K562 (cell line): ENCODE data around the gene DTX2. TPM values are rescaled to one million over a fixed set of nuclear protein-coding genes. Genes with fewer than 3 reads are reported as not detected.
"Not testable (repeated sequence)": the region's sequence is repeated elsewhere in the genome, so short reads cannot be mapped to it uniquely, and the experiment has no call there.

Experiments used
- ATAC-seq: fragments of 200-7000 bp; cut with Tn5 transposase; 3 replicates; pipeline ENCODE4 v1.9.1; 2020; ENCODE audit warnings: moderate library complexity
- BruUV-seq: library from RNA; stranded (reverse); fragments of 400-500 nt; replicated peaks from 2 replicates; lab custom pipeline; 2021; lab: Mats Ljungman, UMichigan
- CTCF ChIA-PET: fragments of 300-600 bp; formaldehyde crosslinking; extraction: SDS; loops from one replicate; lab custom pipeline; 2021; ENCODE audit warnings: low intra/inter-chr PET ratio; lab: Yijun Ruan, JAX
- POLR2A ChIA-PET: fragments of 300-600, 350-650 bp; sonication (Branson Sonifier 250); formaldehyde crosslinking; extraction: SDS; loops from one replicate; lab custom pipeline; 2021; ENCODE audit warnings: antibody characterized with exemption, inconsistent platforms; lab: Yijun Ruan, JAX
- DNase-seq, 4 experiments: peaks; one replicate each; pipeline versions ENCODE4 v3.0.0 to v3.0.0-alpha.2; 2011 to 2018; ENCODE audit warnings: low spot score in 3 of 4, mixed read lengths in 3 of 4; ENCODE audit errors: extremely low read depth in 1 of 4
- FAIRE-seq: peaks from 2 replicates; lab custom pipeline; 2011; peaks lifted over from hg19 to GRCh38; lab: Jason Lieb, UNC
- H2AFZ ChIP-seq: 2 replicates; pipeline ENCODE4 v1.6.0; 2011; ENCODE audit warnings: low read depth, low read length, control low read depth, inconsistent platforms
- H3K27ac ChIP-seq: fragments of 200-600 bp; 3 replicates; pipeline ENCODE4 v1.8.0; 2011; ENCODE audit warnings: low read depth, mild to moderate bottlenecking, control low read depth, inconsistent platforms, low read length, moderate library complexity, mixed read lengths; ENCODE audit errors: extremely low read depth
- H3K27me3 ChIP-seq, 2 experiments: fragments of 300-600 bp in 1 of 2; 2 replicates in 1 of 2; 3 replicates in 1 of 2; pipeline versions ENCODE4 v1.6.0 to v1.8.0; 2011; ENCODE audit warnings: inconsistent platforms in 2 of 2, low read length in 2 of 2, mild to moderate bottlenecking in 1 of 2, mixed read lengths in 1 of 2, moderate library complexity in 1 of 2; ENCODE audit not compliant: control insufficient read depth in 2 of 2, insufficient read depth in 2 of 2
- H3K36me3 ChIP-seq: fragments of 300-600 bp; 3 replicates; pipeline ENCODE4 v1.8.0; 2011; ENCODE audit warnings: mild to moderate bottlenecking, low read length, inconsistent platforms; ENCODE audit not compliant: control insufficient read depth, insufficient read depth
- H3K4me1 ChIP-seq, 2 experiments: fragments of 200-600 bp in 1 of 2; replicated peaks in 1 of 2; 2 replicates in 1 of 2; 3 replicates in 1 of 2; pipeline versions ENCODE4 v1.5.1 to v1.8.0; 2011; ENCODE audit warnings: inconsistent platforms in 2 of 2, low read length in 2 of 2, mild to moderate bottlenecking in 1 of 2, mixed read lengths in 1 of 2, moderate library complexity in 1 of 2; ENCODE audit not compliant: control insufficient read depth in 2 of 2, insufficient read depth in 2 of 2
- H3K4me2 ChIP-seq: 2 replicates; pipeline ENCODE4 v1.6.1; 2011; ENCODE audit warnings: low read length, control low read depth, inconsistent platforms, mixed read lengths; ENCODE audit not compliant: insufficient read depth
- H3K4me3 ChIP-seq: fragments of 200-600 bp; sonication (generic), shearing (Covaris generic); 2 replicates; pipeline ENCODE4 v1.5.1; 2016; ENCODE audit warnings: control low read depth, inconsistent platforms
- H3K79me2 ChIP-seq: fragments of 200-600 bp; 3 replicates; pipeline ENCODE4 v1.8.0; 2011; ENCODE audit warnings: low read length, inconsistent platforms; ENCODE audit not compliant: control insufficient read depth, insufficient read depth
- H3K9ac ChIP-seq, 2 experiments: 2 replicates each; pipeline versions ENCODE4 v1.6.0 to v1.6.1; 2011; ENCODE audit warnings: low read depth in 2 of 2, low read length in 2 of 2, control low read depth in 1 of 2, inconsistent platforms in 1 of 2, mild to moderate bottlenecking in 1 of 2, mixed read lengths in 1 of 2; ENCODE audit not compliant: insufficient read depth in 1 of 2
- H3K9me1 ChIP-seq: one replicate; pipeline ENCODE4 v1.6.0; 2011; ENCODE audit warnings: inconsistent platforms, mild to moderate bottlenecking, low read length, moderate library complexity; ENCODE audit not compliant: control insufficient read depth, insufficient read depth
- H3K9me3 ChIP-seq: replicated peaks from 2 replicates; pipeline ENCODE4 v1.5.1; 2011; ENCODE audit warnings: low read depth, low read length, inconsistent platforms; ENCODE audit not compliant: control insufficient read depth, insufficient read depth
- H4K20me1 ChIP-seq: replicated peaks from 2 replicates; pipeline ENCODE4 v1.6.1; 2011; ENCODE audit warnings: low read length, inconsistent platforms, mixed read lengths; ENCODE audit not compliant: control insufficient read depth, insufficient read depth
- BRCA1 ChIP-seq, 2 experiments: fragments of 450-650 bp in 1 of 2; sonication (generic) in 1 of 2; formaldehyde crosslinking in 1 of 2; IDR thresholded peaks; 2 replicates each; pipeline versions ENCODE4 v1.5.0 to v1.6.1; 2017 to 2020; ENCODE audit warnings: mild to moderate bottlenecking in 1 of 2, missing genetic modification reagents in 1 of 2
- POLR2G ChIP-seq: fragments of 200-400 bp; formaldehyde crosslinking; IDR thresholded peaks from 2 replicates; pipeline ENCODE4 v1.6.1; 2017; ENCODE audit warnings: low read depth, mild to moderate bottlenecking, antibody characterized with exemption, low read length, moderate library complexity
- RBM25 ChIP-seq: fragments of 200-400 bp; formaldehyde crosslinking; IDR thresholded peaks from 2 replicates; pipeline ENCODE4 v1.6.1; 2018; ENCODE audit warnings: low read length, low read depth, moderate library complexity; ENCODE audit not compliant: severe bottlenecking
- SP1 ChIP-seq: sonication (generic); formaldehyde crosslinking; IDR thresholded peaks from 2 replicates; pipeline ENCODE4 v1.8.1; 2022; ENCODE audit warnings: mild to moderate bottlenecking, missing genetic modification reagents
- XRCC3 ChIP-seq: fragments of 450-650 bp; IDR thresholded peaks from 2 replicates; pipeline ENCODE4 v1.6.1; 2017; ENCODE audit warnings: mild to moderate bottlenecking, moderate library complexity
- ZNF121 ChIP-seq: sonication (generic); formaldehyde crosslinking; conservative IDR thresholded peaks from 2 replicates; pipeline ENCODE4 v1.8.0; 2022; ENCODE audit warnings: missing genetic modification reagents
- WGBS: fragments of 100-300 bp; shearing (Covaris generic); methylation state at CpG from one replicate; pipeline ENCODE4 v1.1.6; 2016; ENCODE audit warnings: low coverage, mixed read lengths; ENCODE audit not compliant: insufficient coverage; ENCODE audit errors: missing lambda C conversion rate; 5-methylcytosine and 5-hydroxymethylcytosine counted together
- in situ Hi-C: fragments of 300-500 bp; cut with MboI; formaldehyde crosslinking; loops from 4 replicates; pipeline ENCODE4 v1.15.0; 2018; ENCODE audit warnings: inconsistent platforms, mixed read lengths
- intact Hi-C: fragments of 100-400 bp; cut with micrococcal nuclease; formaldehyde crosslinking; loops from 2 replicates; pipeline ENCODE4 v1.14.2; 2022
- polyA plus RNA-seq, 8 experiments: library from polyadenylated mRNA; depleted of rRNA in 4 of 8; stranded (reverse) in 5 of 8; unstranded in 3 of 8; fragments of >200 nt; fragmentation: Nextera tagmentation in 2 of 8; fragmentation: Illumina TruSeq in 1 of 8; extraction: Ambion mirVana in 2 of 8; extraction: Trizol in 1 of 8; gene quantifications; 2 replicates each; pipeline versions ENCODE4 v1.2.1 to v1.2.3, GENCODE V29; 2011 to 2014; ENCODE audit warnings: inconsistent platforms in 1 of 8, missing spikeins in 1 of 8
- total RNA-seq, 7 experiments: library from RNA; depleted of rRNA in 6 of 7; stranded (reverse); fragments of >200 nt in 6 of 7; fragmentation: Illumina TruSeq in 2 of 7; extraction: Trizol in 2 of 7; gene quantifications; 2 replicates each; pipeline versions ENCODE4 v1.2.1 to v1.2.3, GENCODE V29; 2011 to 2021; ENCODE audit warnings: low replicate concordance in 1 of 7

Gene DTX2
- total and polyA plus RNA-seq, 9 of the 15 experiments (the other 6 are each of a cell fraction or from before 2014, with no cell fraction given), result 0.20 to 31.5 (median 9.8) TPM

GRCh38 chr7:76425156-76425555, 36.4 kb upstream of the DTX2 start:
- no peak for ATAC-seq
- no peak overlapping the region for H3K27ac ChIP-seq
- no peak for FAIRE-seq

GRCh38 chr7:76425558-76425957, 36.0 kb upstream of the DTX2 start:
- H3K4me2 ChIP-seq, H3K4me3 ChIP-seq, DNase-seq, in situ Hi-C loops, FAIRE-seq, BruUV-seq, H3K79me2 ChIP-seq, H3K9me3 ChIP-seq, H4K20me1 ChIP-seq, H3K27ac ChIP-seq, H3K4me1 ChIP-seq, H3K9me1 ChIP-seq, ATAC-seq, CTCF ChIA-PET, H2AFZ ChIP-seq, intact Hi-C loops, H3K36me3 ChIP-seq: not testable (repeated sequence)
- H3K27me3 ChIP-seq, result peaks cover 8 to 17% of the 10 kb centered on the region in 2 experiments
- TF ChIP-seq ZNF121 (CRISPR knock-in tag) (peak; percentile 72), RBM25 (peak; percentile 20)
- 42% methylated on average over 4 of the region's 4 CpGs for WGBS
- POLR2A ChIA-PET, result interaction anchor here (0.5 to 1.6 kb wide), 2 partner anchors 24 to 1097 kb away, joined by 4 to 5 read pairs; no protein-coding TSS in a partner anchor
- peak overlapping the region in 1 of 2 experiments; percentile 19; a peak in 1 of 4 replicates for H3K9ac ChIP-seq

More at GRCh38 chr7:76425156-76425555, 36.4 kb upstream of the DTX2 start:
- TF ChIP-seq XRCC3 (no peak), POLR2G (peak; percentile 45; the same call in 1 of the 2 replicates), SP1 (CRISPR knock-in tag) (no peak), BRCA1 (IDR thresholded peaks at IDR 0.05) (no peak), BRCA1 (CRISPR knock-in tag; IDR thresholded peaks at IDR 0.05) (0 out of 2 replicates have a peak, but pooled peaks have one; percentile 26)
- H3K9me3 ChIP-seq, result no peaks in the 10 kb centered on the region
- H3K4me2 ChIP-seq, result no peak overlapping the region
- no peaks in the 10 kb centered on the region for H3K79me2 ChIP-seq
- peaks cover 8 to 17% of the 10 kb centered on the region in 2 experiments for H3K27me3 ChIP-seq
- ChIA-PET CTCF (no interaction called here), POLR2A (interaction anchor here (0.5 kb wide), 1 partner anchor 1097 kb away, joined by 4 read pairs; no protein-coding TSS in a partner anchor)
- no peak for DNase-seq
- H3K9me1 ChIP-seq, result no peaks in the 10 kb centered on the region
- 43% methylated on average over 9 of the region's 9 CpGs for WGBS
- H3K36me3 ChIP-seq, result no peaks in the 10 kb centered on the region
- no peaks in the 10 kb centered on the region for H4K20me1 ChIP-seq
- in situ Hi-C loops (no loop called here), intact Hi-C loops (no loop called here)
- no TSS peak for BruUV-seq
- H3K4me3 ChIP-seq, result no peak overlapping the region
- H3K4me1 ChIP-seq, result peaks cover 4 to 10% of the 10 kb centered on the region in 2 experiments; a peak in 4 of 5 replicates
- H2AFZ ChIP-seq, result no peak overlapping the region
- peak overlapping the region in 1 of 2 experiments; percentile 19; a peak in 1 of 4 replicates for H3K9ac ChIP-seq
